A673 (cell line): ENCODE data around the gene PNPLA6. TPM values are rescaled to one million over a fixed set of nuclear protein-coding genes. Genes with fewer than 3 reads are reported as not detected.

ENCODE experiments used
- BruUV-seq: library from RNA; stranded (reverse); fragments of 400-500 nt; replicated peaks from 2 replicates; lab custom pipeline; 2021; lab: Mats Ljungman, UMichigan
- CTCF ChIA-PET: fragments of 300-600 bp; sonication (Branson Sonifier 250); formaldehyde crosslinking; loops from one replicate; lab custom pipeline; 2022; ENCODE audit warnings: antibody characterized with exemption; lab: Charles Lee
- POLR2A ChIA-PET: fragments of 300-600 bp; sonication (Branson Sonifier 250); formaldehyde crosslinking; loops from one replicate; lab custom pipeline; 2022; ENCODE audit warnings: antibody characterized with exemption; ENCODE audit not compliant: low non-redundant PET; lab: Charles Lee
- DNase-seq: peaks from one replicate; pipeline ENCODE4 v3.0.0-alpha.2; 2015; ENCODE audit warnings: low spot score
- H3K27ac ChIP-seq: fragments of 200-600 bp; sonication (generic); 2 replicates; pipeline ENCODE4 v1.5.1; 2016; ENCODE audit warnings: mixed run types, low read depth, mild to moderate bottlenecking, mixed read lengths, antibody characterized with exemption, low read length; ENCODE audit not compliant: poor library complexity, severe bottlenecking
- H3K27me3 ChIP-seq: fragments of 200-600 bp; sonication (generic); replicated peaks from 2 replicates; pipeline ENCODE4 v1.6.1; 2017; ENCODE audit warnings: mixed run types, low read depth, mild to moderate bottlenecking, mixed read lengths, antibody characterized with exemption, low read length; ENCODE audit not compliant: insufficient read depth, poor library complexity
- H3K36me3 ChIP-seq: fragments of 200-600 bp; sonication (generic); 2 replicates; pipeline ENCODE4 v1.6.1; 2016; ENCODE audit warnings: mixed run types, mild to moderate bottlenecking, mixed read lengths, antibody characterized with exemption, low read length; ENCODE audit not compliant: insufficient read depth, poor library complexity, severe bottlenecking
- H3K4me1 ChIP-seq: fragments of 200-600 bp; sonication (generic); 2 replicates; pipeline ENCODE4 v1.6.1; 2017; ENCODE audit warnings: mixed run types, mild to moderate bottlenecking, mixed read lengths, antibody characterized with exemption, low read length; ENCODE audit not compliant: insufficient read depth, poor library complexity, severe bottlenecking
- H3K4me3 ChIP-seq: fragments of 200-600 bp; sonication (generic); 2 replicates; pipeline ENCODE4 v1.5.1; 2016; ENCODE audit warnings: low read depth, mixed run types, mild to moderate bottlenecking, mixed read lengths, low read length; ENCODE audit not compliant: poor library complexity, severe bottlenecking
- H3K9me3 ChIP-seq: fragments of 200-600 bp; sonication (generic); 2 replicates; pipeline ENCODE4 v1.6.1; 2016; ENCODE audit warnings: mixed run types, low read depth, mild to moderate bottlenecking, mixed read lengths, antibody characterized with exemption, low read length; ENCODE audit not compliant: poor library complexity, severe bottlenecking
- EZH2 ChIP-seq: fragments of 200-600 bp; sonication (generic); IDR thresholded peaks from 2 replicates; pipeline ENCODE4 v1.6.1; 2017; ENCODE audit warnings: borderline replicate concordance, low read depth, mild to moderate bottlenecking, mixed read lengths, antibody characterized with exemption, low read length; ENCODE audit not compliant: poor library complexity, severe bottlenecking
- intact Hi-C: fragments of 100-400 bp; cut with micrococcal nuclease; formaldehyde crosslinking; loops from one replicate; pipeline ENCODE4 v1.10.0; 2022; ENCODE audit not compliant: unreplicated experiment
- total RNA-seq: library from RNA; stranded (reverse); gene quantifications from 2 replicates; pipeline ENCODE4 v1.2.3, GENCODE V29; 2021
- TF ChIP-seq, protein P1 (sequence below): fragments of 300-800, 200-600 bp; sonication (generic); conservative IDR thresholded peaks from 2 replicates; pipeline ENCODE4 v1.5.1; 2017; ENCODE audit warnings: low read depth, mild to moderate bottlenecking, antibody characterized with exemption, low read length, moderate library complexity, mixed read lengths

The PNPLA6 gene
- total RNA-seq, 1 experiment from 2014 or later = 70.4 TPM

DNA sequence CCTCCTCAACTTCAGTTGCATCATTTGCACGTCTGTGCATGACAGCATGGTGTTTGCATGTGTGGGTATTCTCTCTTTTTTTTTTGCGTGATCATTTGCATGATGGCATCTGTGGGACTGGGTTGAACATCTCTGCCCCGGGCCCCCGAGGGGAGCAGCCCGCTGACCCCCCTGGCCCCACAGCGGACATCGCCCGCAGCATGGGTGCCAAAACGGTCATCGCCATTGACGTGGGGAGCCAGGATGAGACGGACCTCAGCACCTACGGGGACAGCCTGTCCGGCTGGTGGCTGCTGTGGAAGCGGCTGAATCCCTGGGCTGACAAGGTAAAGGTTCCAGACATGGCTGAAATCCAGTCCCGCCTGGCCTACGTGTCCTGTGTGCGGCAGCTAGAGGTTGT is 23.1 kb downstream of the PNPLA6 start:
- H3K36me3 ChIP-seq = peaks cover 4% of the 10 kb centered on the region
- H3K4me3 ChIP-seq = no peak overlapping the region
- H3K27ac ChIP-seq = no peak overlapping the region
- H3K4me1 ChIP-seq = no peaks in the 10 kb centered on the region
- no TSS peak for BruUV-seq
- no peaks in the 10 kb centered on the region for H3K9me3 ChIP-seq
- TF ChIP-seq EZH2 = no peak
- TF ChIP-seq, protein P1, sequence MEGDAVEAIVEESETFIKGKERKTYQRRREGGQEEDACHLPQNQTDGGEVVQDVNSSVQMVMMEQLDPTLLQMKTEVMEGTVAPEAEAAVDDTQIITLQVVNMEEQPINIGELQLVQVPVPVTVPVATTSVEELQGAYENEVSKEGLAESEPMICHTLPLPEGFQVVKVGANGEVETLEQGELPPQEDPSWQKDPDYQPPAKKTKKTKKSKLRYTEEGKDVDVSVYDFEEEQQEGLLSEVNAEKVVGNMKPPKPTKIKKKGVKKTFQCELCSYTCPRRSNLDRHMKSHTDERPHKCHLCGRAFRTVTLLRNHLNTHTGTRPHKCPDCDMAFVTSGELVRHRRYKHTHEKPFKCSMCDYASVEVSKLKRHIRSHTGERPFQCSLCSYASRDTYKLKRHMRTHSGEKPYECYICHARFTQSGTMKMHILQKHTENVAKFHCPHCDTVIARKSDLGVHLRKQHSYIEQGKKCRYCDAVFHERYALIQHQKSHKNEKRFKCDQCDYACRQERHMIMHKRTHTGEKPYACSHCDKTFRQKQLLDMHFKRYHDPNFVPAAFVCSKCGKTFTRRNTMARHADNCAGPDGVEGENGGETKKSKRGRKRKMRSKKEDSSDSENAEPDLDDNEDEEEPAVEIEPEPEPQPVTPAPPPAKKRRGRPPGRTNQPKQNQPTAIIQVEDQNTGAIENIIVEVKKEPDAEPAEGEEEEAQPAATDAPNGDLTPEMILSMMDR = no peak
- POLR2A ChIA-PET = no interaction called here
- intact Hi-C loops = no loop called here
- CTCF ChIA-PET = no interaction called here
- no peaks in the 10 kb centered on the region for H3K27me3 ChIP-seq
- no peak for DNase-seq

DNA sequence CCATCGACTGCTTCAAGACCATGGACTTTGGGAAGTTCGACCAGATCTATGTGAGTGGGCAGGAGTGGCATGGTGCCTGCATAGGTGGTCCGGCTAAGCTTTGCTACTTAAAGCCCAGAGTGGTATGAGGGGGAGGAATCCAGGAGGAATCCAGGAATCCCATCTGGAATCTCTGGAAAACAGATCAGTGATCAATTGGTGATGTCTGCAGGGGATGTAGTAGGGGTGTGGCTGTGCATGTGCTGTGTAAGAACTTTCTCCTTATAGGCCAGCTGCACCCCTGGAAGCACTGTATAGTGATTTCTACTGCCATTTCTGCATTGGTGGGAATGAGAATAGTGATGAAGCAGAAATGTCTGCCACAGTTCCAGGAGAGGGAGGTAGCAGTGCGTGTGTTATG is 23.6 kb downstream of the PNPLA6 start:
- Histone ChIP-seq H3K4me1 (no peaks in the 10 kb centered on the region), H3K27ac (no peak overlapping the region), H3K36me3 (peaks cover 4% of the 10 kb centered on the region), H3K9me3 (no peaks in the 10 kb centered on the region), H3K4me3 (no peak overlapping the region), H3K27me3 (no peaks in the 10 kb centered on the region)
- TF ChIP-seq, protein P1 = no peak
- TF ChIP-seq EZH2 = no peak
- DNase-seq = no peak
- intact Hi-C loops = no loop called here
- ChIA-PET CTCF (no interaction called here), POLR2A (no interaction called here)
- no TSS peak for BruUV-seq

DNA sequence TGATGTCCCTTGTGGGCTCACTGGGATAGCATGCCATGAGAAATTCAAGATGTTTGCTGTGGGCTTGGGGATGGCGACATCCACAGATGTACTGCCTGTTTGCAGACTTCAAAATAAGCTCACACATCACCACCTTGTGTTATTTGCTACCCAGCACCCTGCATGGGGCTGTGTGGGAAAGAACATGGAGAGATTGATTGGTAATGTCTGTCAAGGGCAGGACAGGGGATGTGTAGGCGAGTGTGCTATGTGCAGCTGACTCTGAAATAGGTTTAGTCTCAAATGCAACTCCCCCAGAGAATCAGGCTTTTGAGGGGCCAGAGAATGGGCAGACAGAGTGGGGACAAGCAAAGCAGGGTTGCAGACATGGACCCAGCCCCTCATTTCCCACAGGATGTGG is 24.7 kb downstream of the PNPLA6 start:
- POLR2A ChIA-PET = interaction anchor here (0.6 kb wide), 1 partner anchor 680 kb away, joined by 4 read pairs; no protein-coding TSS in a partner anchor
- DNase-seq = no peak
- H3K27ac ChIP-seq = no peak overlapping the region
- H3K36me3 ChIP-seq = peaks cover 4% of the 10 kb centered on the region
- no peak overlapping the region for H3K4me3 ChIP-seq
- intact Hi-C loops = no loop called here
- no TSS peak for BruUV-seq
- no peaks in the 10 kb centered on the region for H3K9me3 ChIP-seq
- CTCF ChIA-PET = interaction anchor here (1.0 kb wide), 1 partner anchor 9 kb away, joined by 5 read pairs; no protein-coding TSS in a partner anchor
- H3K27me3 ChIP-seq = no peaks in the 10 kb centered on the region
- H3K4me1 ChIP-seq = no peaks in the 10 kb centered on the region
- TF ChIP-seq, protein P1 = no peak
- TF ChIP-seq EZH2 = no peak
